Subcutaneous adipose tissue (tissue), 4 donors: ENCODE measurements around the gene AFAP1L2. TPM values are rescaled to one million over a fixed set of nuclear protein-coding genes. Genes with fewer than 3 reads are reported as not detected.

ENCODE experiments used
- CTCF ChIP-seq: fragments of 450-650 bp; IDR thresholded peaks from one replicate; pipeline ENCODE4 v1.5.1; 2016; ENCODE audit warnings: low read depth, mild to moderate bottlenecking, control low read depth, antibody characterized with exemption, moderate library complexity
- total RNA-seq, 4 donors: library from RNA; depleted of rRNA; stranded (reverse); fragments of >200 nt; gene quantifications; one replicate each; pipeline ENCODE4 v1.1.0, GENCODE V29; 2016

The AFAP1L2 gene
- total RNA-seq, 4 donors from 2014 or later, result 2.7 to 11.3 (median 4.8) TPM

GRCh38 chr10:114387784-114388183 lies 16.5 kb downstream of the AFAP1L2 start:
- TF ChIP-seq CTCF, result no peak

GRCh38 chr10:114386452-114386851 lies 17.9 kb downstream of the AFAP1L2 start:
- no peak for TF ChIP-seq CTCF

GRCh38 chr10:114385557-114385956 lies 18.7 kb downstream of the AFAP1L2 start:
- no peak for TF ChIP-seq CTCF

DNA sequence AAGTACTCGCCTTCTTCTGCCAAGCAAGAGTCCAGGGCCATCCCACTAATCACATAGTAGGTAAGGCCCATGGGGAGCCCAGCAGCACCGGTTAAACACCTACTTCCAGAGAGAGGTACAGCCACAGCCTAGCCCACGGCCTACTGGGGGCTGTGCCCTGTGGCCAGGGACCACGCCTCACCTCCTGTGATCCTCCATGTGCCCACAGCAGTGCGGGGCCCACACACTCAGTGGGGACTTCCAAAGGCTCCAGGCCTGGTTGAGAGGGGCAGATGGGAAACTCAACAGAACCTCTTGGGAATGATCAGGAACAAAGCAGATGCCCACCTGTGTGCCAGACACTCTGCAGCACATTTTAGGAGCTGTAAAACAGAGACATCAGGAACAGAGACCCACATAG lies 19.7 kb downstream of the AFAP1L2 start:
- no peak for TF ChIP-seq CTCF

DNA sequence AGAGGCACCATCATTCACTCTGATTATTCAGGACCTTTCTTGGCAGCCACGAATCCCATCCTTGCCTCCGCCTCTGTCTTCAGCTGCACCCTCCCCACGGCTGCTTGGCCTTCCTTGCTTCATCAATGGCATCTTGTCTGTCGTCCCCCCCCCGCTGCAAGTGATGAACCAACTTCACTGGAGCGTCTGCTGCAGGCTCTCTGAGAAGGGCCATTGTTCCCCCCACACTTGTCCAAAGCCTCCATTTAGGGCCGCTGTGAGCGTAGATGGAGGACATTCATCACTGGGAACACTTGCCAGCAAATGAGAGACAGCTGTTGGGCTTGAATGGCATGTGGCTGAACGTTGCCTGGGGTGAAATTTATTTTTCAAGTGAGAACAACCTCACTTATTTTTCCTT lies 20.1 kb downstream of the AFAP1L2 start:
- no peak for TF ChIP-seq CTCF

DNA sequence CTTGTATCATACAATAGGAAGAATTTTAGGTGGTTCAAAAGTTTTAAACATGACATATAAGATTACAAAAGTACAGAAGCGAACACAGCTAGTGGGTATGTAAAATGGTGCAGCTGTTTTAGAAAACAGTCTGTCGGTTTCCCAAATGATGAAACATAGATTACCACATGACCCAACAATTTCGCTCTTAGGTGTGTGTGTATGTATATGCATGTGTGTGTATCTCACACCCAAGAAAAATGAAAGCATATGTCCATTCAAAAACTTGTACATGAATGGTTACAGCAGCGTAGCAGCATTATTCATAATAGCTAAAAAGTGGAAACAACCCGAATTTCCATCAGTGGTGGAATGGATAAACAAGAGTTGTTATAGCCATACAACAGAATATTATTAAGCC lies 23.5 kb downstream of the AFAP1L2 start:
- no peak for TF ChIP-seq CTCF

DNA sequence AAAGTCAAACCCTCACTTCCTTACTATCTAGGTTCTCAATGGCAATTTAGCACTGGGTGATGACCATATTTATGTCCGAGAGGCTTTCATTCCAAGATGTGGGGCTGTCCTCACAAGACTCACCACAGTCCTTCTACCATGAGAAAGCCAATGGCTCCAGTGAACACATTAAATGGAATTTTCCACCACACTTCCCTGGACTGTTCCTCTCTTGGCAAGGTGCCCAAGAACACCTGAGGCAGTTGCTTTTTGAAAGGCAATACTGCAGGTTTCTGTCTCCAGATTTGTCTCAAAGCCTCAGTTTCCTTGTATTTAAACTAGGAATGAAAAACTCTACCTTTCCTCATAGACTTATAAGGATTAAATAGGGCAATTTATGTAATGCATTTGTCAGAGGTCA lies 24.2 kb downstream of the AFAP1L2 start:
- no peak for TF ChIP-seq CTCF
